GM23248 (cell line): ENCODE data around the gene TUBAL3. TPM values are rescaled to one million over a fixed set of nuclear protein-coding genes. Genes with fewer than 3 reads are reported as not detected.
"Not testable (repeated sequence)": the region's sequence is repeated elsewhere in the genome, so short reads cannot be mapped to it uniquely, and the experiment has no call there.

Experiments
- DNase-seq: peaks from one replicate; pipeline ENCODE4 v3.0.0-alpha.2; 2015
- H2AFZ ChIP-seq: fragments of 200-600 bp; sonication (generic); 2 replicates; pipeline ENCODE4 v1.6.1; 2016; ENCODE audit warnings: antibody characterized with exemption
- H3F3A ChIP-seq: fragments of 200-600 bp; sonication (generic); 2 replicates; pipeline ENCODE4 v1.6.1; 2016; ENCODE audit warnings: mild to moderate bottlenecking, antibody characterized with exemption, mixed run types; ENCODE audit not compliant: insufficient read depth
- H3K27ac ChIP-seq: fragments of 200-600 bp; sonication (generic); 2 replicates; pipeline ENCODE4 v1.5.1; 2016; ENCODE audit warnings: mild to moderate bottlenecking
- H3K27me3 ChIP-seq: fragments of 200-600 bp; sonication (generic); replicated peaks from 2 replicates; pipeline ENCODE4 v1.6.1; 2016; ENCODE audit warnings: mild to moderate bottlenecking; ENCODE audit not compliant: insufficient read depth
- H3K36me3 ChIP-seq: fragments of 200-600 bp; sonication (generic); 2 replicates; pipeline ENCODE4 v1.6.1; 2016; ENCODE audit warnings: low read depth, mild to moderate bottlenecking
- H3K4me1 ChIP-seq: fragments of 200-600 bp; sonication (generic); 2 replicates; pipeline ENCODE4 v1.6.1; 2016; ENCODE audit warnings: mild to moderate bottlenecking; ENCODE audit not compliant: insufficient read depth
- H3K4me2 ChIP-seq: fragments of 200-600 bp; sonication (generic); one replicate; pipeline ENCODE4 v1.6.1; 2016; ENCODE audit warnings: mild to moderate bottlenecking; ENCODE audit not compliant: unreplicated experiment
- H3K4me3 ChIP-seq: fragments of 200-600 bp; sonication (generic); 2 replicates; pipeline ENCODE4 v1.5.1; 2016; ENCODE audit warnings: mild to moderate bottlenecking
- H3K79me2 ChIP-seq: fragments of 200-600 bp; sonication (generic); 2 replicates; pipeline ENCODE4 v1.6.1; 2016; ENCODE audit warnings: mild to moderate bottlenecking; ENCODE audit not compliant: insufficient read depth
- H3K9ac ChIP-seq: fragments of 200-600 bp; sonication (generic); 2 replicates; pipeline ENCODE4 v1.6.1; 2016; ENCODE audit warnings: mild to moderate bottlenecking
- H3K9me2 ChIP-seq: fragments of 200-600 bp; sonication (generic); 2 replicates; pipeline ENCODE4 v1.6.1; 2016; ENCODE audit warnings: mixed run types, mild to moderate bottlenecking, moderate library complexity; ENCODE audit not compliant: insufficient read depth
- H3K9me3 ChIP-seq: fragments of 200-600 bp; sonication (generic); one replicate; pipeline ENCODE4 v1.6.1; 2017; ENCODE audit warnings: low read depth
- H4K20me1 ChIP-seq: fragments of 200-600 bp; sonication (generic); 2 replicates; pipeline ENCODE4 v1.6.0; 2016; ENCODE audit not compliant: insufficient read depth
- EZH2 ChIP-seq: fragments of 200-600 bp; sonication (generic); IDR thresholded peaks from 2 replicates; pipeline ENCODE4 v1.6.1; 2018; ENCODE audit warnings: antibody characterized with exemption, mild to moderate bottlenecking; ENCODE audit not compliant: insufficient read depth, poor library complexity, severe bottlenecking
- EZH2phosphoT487 ChIP-seq: fragments of 200-600 bp; sonication (generic); IDR thresholded peaks from 2 replicates; pipeline ENCODE4 v1.6.1; 2018; ENCODE audit warnings: antibody characterized with exemption, moderate library complexity, mild to moderate bottlenecking, low read depth; ENCODE audit not compliant: insufficient read depth
- WGBS, 2 experiments: methylation state at CpG; one replicate each; pipeline ENCODE4 v1.1.6; 2015 to 2017; ENCODE audit warnings: low lambda C conversion rate in 2 of 2, low coverage in 1 of 2; ENCODE audit errors: missing lambda C conversion rate in 2 of 2; 5-methylcytosine and 5-hydroxymethylcytosine counted together
- in situ Hi-C: fragments of 300-500 bp; cut with MboI; formaldehyde crosslinking; loops from 2 replicates; pipeline ENCODE4 v1.15.0; 2020
- polyA plus RNA-seq: library from polyadenylated mRNA; unstranded; fragments of >200 nt; fragmentation: Nextera tagmentation; extraction: Ambion mirVana; gene quantifications from 2 replicates; pipeline ENCODE4 v1.2.1, GENCODE V29; 2016
- total RNA-seq: library from RNA; depleted of rRNA; stranded (reverse); fragments of >200 nt; shearing (Covaris generic); gene quantifications from 2 replicates; pipeline ENCODE4 v1.2.3, GENCODE V29; 2014

TUBAL3 gene
- total and polyA plus RNA-seq, 2 experiments from 2014 or later = not detected

DNA sequence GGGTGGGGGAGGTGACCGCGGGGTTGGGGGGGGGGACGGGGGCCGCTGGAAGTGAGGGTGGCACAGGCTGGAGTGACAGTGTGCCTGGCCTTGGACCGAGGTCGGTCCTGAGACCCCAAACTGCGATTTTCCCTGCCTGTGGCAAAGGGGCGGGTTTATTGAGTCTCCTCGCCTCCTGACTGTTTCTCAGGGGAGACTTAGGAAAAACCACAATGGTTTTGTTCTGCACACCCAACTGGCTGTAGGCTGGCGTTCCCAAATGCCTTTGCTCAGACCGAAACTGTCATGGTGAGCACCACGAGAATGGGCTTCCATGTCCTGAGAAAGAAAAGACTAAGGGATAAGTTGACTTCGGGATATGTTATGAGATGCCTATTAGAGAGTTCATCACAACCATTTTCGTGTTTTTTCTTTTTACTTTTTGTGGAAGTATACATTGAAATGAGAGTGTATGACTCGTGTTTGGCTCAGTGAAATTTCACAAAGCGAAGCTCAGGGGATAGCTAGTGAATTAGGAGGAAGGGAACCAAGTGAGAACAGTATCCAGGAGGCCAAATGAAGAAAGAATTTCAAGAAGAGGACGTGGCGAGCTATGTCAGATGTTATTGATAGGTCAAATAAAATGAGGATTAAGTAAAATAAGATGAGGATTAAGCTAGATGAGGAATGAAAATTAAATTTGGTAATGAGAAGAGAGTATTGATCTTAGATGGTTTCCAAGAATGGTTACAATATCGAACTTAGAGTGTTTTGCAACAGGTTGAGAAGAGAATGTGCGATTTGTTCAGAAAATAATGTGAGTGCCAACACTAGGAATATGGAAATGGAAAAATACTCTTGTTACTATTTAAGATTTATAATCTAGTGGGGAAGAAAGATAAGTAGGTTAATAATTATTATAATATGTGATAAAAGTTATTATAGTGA, 8.6 kb upstream of the TUBAL3 start:
- Histone ChIP-seq H3K9ac (peak overlapping the region; percentile 86), H3K9me3 (no peaks in the 10 kb centered on the region), H3K4me3 (peak overlapping the region; percentile 78), H3K9me2 (no peaks in the 10 kb centered on the region), H3K27ac (peak overlapping the region; percentile 58), H3F3A (peaks cover 9% of the 10 kb centered on the region; the same call in 1 of the 2 replicates), H3K27me3 (no peaks in the 10 kb centered on the region), H2AFZ (peak overlapping the region; percentile 81), H3K79me2 (peaks cover 51% of the 10 kb centered on the region), H3K36me3 (no peaks in the 10 kb centered on the region), H3K4me1 (peaks cover 9% of the 10 kb centered on the region; the same call in 1 of the 2 replicates), H4K20me1 (no peaks in the 10 kb centered on the region), H3K4me2 (peak overlapping the region; percentile 98)
- 9 to 10% methylated on average over 14 to 20 of the region's 20 CpGs for WGBS, 2 experiments
- peak; percentile 77 for DNase-seq
- in situ Hi-C loops = no loop called here
- TF ChIP-seq EZH2phosphoT487 (no peak), EZH2 (no peak)

DNA sequence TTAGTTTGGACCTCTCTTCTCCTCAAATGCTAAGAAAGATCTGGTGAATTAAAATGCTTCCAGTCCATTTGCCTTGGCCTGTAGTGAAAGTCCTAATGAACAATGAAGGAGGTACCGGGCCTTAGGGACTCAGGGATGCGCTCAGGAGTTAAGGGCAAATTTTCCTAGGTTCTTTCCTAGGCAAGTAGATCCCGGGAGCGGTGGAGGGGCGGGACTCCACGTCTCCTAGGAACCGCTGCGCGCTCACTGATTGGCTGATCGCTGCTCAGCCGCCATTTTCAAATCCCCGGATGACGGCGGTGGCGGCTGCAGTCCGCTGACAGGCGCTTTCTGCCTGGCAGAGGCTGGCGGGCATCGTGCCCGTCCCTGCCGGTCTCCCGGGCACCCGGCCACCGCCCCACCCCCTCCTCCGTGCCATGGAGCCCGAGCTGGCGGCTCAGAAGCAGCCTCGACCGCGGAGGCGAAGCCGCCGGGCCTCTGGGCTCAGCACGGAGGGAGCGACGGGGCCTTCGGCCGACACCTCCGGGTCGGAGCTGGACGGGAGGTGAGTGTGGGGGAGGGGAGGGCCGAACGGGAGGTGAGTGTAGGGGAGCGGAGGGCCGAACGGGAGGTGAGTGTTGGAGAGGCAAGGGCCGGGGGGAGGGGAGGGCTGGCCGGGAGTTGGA, 7.8 kb upstream of the TUBAL3 start, which contains the start of gene NET1:
TSS of gene NET1 (plus strand) at position 281 of the 665 bp plus-strand sequence. CDS start at position 417, 136 bp downstream.
- 0% methylated on average over 26 to 48 of the region's 48 CpGs for WGBS, 2 experiments
- peaks cover 9% of the 10 kb centered on the region; the same call in 1 of the 2 replicates for H3F3A ChIP-seq

DNA sequence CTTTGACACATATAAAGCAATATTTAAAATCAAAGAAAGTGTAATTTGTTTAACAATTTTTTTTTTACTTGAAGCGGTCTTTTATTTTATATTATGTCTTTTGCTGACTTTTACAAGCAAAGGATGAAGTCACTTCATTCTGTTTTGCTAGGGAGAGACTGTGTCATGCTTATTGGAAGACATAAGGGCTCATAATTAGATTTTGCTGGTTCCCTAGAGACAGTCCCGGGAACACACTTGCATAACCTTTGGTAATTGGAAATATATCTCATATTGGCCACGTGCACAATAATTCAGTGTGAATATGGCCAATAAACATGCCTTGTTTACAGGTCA, 7.3 kb upstream of the TUBAL3 start:
- Histone ChIP-seq H3K79me2 (peaks cover 37% of the 10 kb centered on the region), H2AFZ (peak overlapping the region; percentile 90), H3K4me3 (peak overlapping the region; percentile 78), H3K36me3 (no peaks in the 10 kb centered on the region), H3K9ac (peak overlapping the region; percentile 86), H3K27ac (peak overlapping the region; percentile 34), H3K9me2 (no peaks in the 10 kb centered on the region), H3K27me3 (no peaks in the 10 kb centered on the region), H3K4me1 (peaks cover 9% of the 10 kb centered on the region; the same call in 1 of the 2 replicates), H3K9me3 (no peaks in the 10 kb centered on the region), H4K20me1 (no peaks in the 10 kb centered on the region), H3F3A (peaks cover 9% of the 10 kb centered on the region; the same call in 1 of the 2 replicates), H3K4me2 (peak overlapping the region; percentile 95)
- in situ Hi-C loops = no loop called here
- peak; percentile 71 for DNase-seq
- TF ChIP-seq EZH2 = no peak
- 1% methylated on average over 3 of the region's 3 CpGs for WGBS, 2 experiments

More for the DNA sequence above, 7.8 kb upstream of the TUBAL3 start, which contains the start of gene NET1:
- Histone ChIP-seq H3K9me2 (no peaks in the 10 kb centered on the region), H3K9me3 (no peaks in the 10 kb centered on the region), H3K4me1 (peaks cover 9% of the 10 kb centered on the region; the same call in 1 of the 2 replicates), H3K27ac (peak within 1 kb of the TSS; percentile 58), H3K79me2 (peaks cover 42% of the 10 kb centered on the region), H4K20me1 (no peaks in the 10 kb centered on the region), H3K36me3 (no peaks in the 10 kb centered on the region), H3K9ac (peak within 1 kb of the TSS; percentile 86), H3K27me3 (no peaks in the 10 kb centered on the region), H3K4me2 (peak within 1 kb of the TSS; percentile 98), H2AFZ (peak within 1 kb of the TSS; percentile 90), H3K4me3 (peak within 1 kb of the TSS; percentile 78)
- no peak for TF ChIP-seq EZH2
- no peak for TF ChIP-seq EZH2phosphoT487
- DNase-seq = peak; percentile 95
- in situ Hi-C loops = no loop called here

DNA sequence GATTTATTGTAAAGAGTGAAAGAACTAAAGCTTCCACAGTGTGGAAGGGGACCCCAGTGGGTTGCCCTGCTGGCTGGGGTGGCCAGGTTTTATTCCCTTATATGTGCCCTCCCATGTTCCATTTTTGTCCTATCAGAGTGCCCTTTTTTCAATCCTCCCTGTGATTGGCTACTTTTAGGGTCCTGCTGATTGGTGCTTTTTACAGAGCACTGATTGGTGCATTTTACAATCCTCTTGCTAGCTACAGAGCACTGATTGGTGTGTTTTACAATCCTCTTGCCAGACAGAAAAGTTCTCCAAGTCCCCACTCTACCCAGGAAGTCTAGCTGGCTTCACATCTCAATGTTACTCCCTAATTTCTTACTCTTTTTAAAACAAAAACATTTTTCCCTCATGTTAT, 6.2 kb upstream of the TUBAL3 start:
- peaks cover 26% of the 10 kb centered on the region for H3K79me2 ChIP-seq
- H3F3A ChIP-seq, H3K4me3 ChIP-seq, H3K9me2 ChIP-seq, H3K27ac ChIP-seq, H3K36me3 ChIP-seq, H3K4me2 ChIP-seq, H3K4me1 ChIP-seq, H4K20me1 ChIP-seq, H3K9ac ChIP-seq, H3K27me3 ChIP-seq, DNase-seq, H2AFZ ChIP-seq, H3K9me3 ChIP-seq, in situ Hi-C loops: not testable (repeated sequence)
